22Rv1 (cell line): ENCODE measurements around the gene TAS1R3.

Experiments used
- ZFX ChIP-seq: fragments of 450-650 bp; IDR thresholded peaks from 2 replicates; pipeline ENCODE4 v1.6.1; 2017; ENCODE audit warnings: antibody characterized with exemption, borderline replicate concordance
- TF ChIP-seq, protein P1 (sequence below): fragments of 450-650 bp; IDR thresholded peaks from 2 replicates; pipeline ENCODE4 v1.5.1; 2017; ENCODE audit warnings: mild to moderate bottlenecking

DNA sequence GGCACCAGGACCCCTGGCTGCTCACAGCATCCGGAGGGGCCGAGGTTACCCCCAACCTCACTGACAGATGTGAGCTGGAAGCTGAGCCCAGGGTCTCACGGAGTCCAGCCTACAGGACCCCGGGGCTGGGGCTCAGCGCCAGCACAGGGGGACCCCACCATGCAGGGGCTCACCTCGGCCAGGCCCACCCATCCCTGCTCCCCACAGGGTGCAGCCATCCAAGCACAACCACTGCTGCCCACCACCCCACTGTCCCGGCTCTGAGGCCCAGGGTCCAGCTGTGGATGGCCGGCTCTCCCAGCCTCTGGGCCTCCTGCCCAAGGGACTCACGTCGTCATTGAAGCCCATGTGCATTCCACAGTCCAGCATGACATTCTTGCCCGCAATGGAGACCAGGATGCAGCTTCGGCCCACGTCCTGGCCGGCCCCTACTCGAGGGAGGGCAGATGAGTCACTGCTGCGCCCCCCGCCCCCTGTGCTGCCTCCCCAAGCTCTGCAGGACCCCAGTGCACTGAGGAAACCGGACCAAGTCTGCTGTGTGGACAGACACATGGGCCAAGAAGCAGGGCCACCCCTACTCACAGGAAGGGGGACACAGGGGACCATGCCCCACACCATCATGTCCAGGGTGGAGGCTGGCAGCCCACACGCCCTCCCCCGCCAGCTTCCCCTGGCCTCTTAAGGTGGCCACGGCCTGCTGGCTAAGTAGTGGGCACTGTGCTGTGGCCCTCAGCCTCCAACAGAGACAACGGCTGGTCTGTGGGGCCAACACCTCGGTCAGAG is 10.2 kb upstream of the TAS1R3 start:
- TF ChIP-seq, protein P1, sequence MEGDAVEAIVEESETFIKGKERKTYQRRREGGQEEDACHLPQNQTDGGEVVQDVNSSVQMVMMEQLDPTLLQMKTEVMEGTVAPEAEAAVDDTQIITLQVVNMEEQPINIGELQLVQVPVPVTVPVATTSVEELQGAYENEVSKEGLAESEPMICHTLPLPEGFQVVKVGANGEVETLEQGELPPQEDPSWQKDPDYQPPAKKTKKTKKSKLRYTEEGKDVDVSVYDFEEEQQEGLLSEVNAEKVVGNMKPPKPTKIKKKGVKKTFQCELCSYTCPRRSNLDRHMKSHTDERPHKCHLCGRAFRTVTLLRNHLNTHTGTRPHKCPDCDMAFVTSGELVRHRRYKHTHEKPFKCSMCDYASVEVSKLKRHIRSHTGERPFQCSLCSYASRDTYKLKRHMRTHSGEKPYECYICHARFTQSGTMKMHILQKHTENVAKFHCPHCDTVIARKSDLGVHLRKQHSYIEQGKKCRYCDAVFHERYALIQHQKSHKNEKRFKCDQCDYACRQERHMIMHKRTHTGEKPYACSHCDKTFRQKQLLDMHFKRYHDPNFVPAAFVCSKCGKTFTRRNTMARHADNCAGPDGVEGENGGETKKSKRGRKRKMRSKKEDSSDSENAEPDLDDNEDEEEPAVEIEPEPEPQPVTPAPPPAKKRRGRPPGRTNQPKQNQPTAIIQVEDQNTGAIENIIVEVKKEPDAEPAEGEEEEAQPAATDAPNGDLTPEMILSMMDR = no peak
- no peak for TF ChIP-seq ZFX
